ENCODE data around the gene DENND1A.

- TF ChIP-seq PREB (CRISPR knock-in tag; IDR thresholded peaks at IDR 0.05; ENCODE audit: borderline replicate concordance) (no peak), CTCF (IDR thresholded peaks at IDR 0.05) (no peak), ESRRA (CRISPR knock-in tag; IDR thresholded peaks at IDR 0.05; ENCODE audit: borderline replicate concordance) (no peak), NFE2L1 (CRISPR knock-in tag; IDR thresholded peaks at IDR 0.05) (no peak), CREB1 (CRISPR knock-in tag; IDR thresholded peaks at IDR 0.05) (no peak), USF1 (CRISPR knock-in tag; IDR thresholded peaks at IDR 0.05) (no peak), ZNF317 (CRISPR knock-in tag; IDR thresholded peaks at IDR 0.05; ENCODE audit: borderline replicate concordance, low read depth) (no peak), AFF4 (CRISPR knock-in tag; IDR thresholded peaks at IDR 0.05; ENCODE audit: borderline replicate concordance) (no peak), NFYB (CRISPR knock-in tag; conservative IDR thresholded peaks at IDR 0.05; ENCODE audit: low read depth) (no peak), ZNF532 (CRISPR knock-in tag; IDR thresholded peaks at IDR 0.05; ENCODE audit: borderline replicate concordance) (no peak)
Observed at GRCh38 chr9:123445116-123445515, 484.8 kb downstream of the DENND1A start.
